NCI-H2227 (cell line): ENCODE data around the gene TTLL13.
A peak's percentile ranks its signal among the peaks of the same experiment; 100 is the strongest.

ENCODE experiments used
- DNase-seq: peaks from one replicate; lab custom pipeline; 2025; ENCODE audit not compliant: unreplicated experiment; lab: John Stamatoyannopoulos, UW

The TTLL13 gene

DNA sequence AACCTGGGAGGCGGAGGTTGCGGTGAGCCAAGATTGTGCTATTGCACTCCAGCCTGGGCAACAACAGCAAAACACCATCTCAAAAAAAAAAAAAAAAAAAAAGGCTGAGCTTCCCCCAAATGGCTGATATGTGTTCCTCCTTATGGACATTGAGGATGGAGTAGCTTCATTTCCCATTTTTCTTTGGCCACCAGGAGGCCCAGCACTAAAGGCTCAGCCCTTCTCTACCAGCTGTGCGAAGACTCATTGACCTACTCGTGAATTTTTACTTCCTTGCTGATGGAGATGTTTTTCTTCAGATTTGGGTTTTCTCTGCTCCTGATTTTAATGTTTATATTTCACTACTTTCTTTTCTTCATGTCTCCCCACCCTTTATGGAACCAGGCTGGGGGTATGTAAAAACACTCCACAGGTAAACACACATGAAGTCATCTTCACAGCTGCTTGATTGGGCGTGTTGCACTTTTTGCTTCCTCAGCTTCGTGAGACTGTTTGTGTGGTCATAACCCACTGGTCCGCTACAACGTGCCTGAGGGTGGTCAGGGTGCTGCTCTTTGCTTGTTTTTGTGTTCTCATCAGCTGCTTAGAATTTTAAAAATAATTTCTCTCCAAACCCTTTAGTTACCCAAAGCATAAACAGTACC lies 34.7 kb upstream of the TTLL13 start:
- no peak for DNase-seq

DNA sequence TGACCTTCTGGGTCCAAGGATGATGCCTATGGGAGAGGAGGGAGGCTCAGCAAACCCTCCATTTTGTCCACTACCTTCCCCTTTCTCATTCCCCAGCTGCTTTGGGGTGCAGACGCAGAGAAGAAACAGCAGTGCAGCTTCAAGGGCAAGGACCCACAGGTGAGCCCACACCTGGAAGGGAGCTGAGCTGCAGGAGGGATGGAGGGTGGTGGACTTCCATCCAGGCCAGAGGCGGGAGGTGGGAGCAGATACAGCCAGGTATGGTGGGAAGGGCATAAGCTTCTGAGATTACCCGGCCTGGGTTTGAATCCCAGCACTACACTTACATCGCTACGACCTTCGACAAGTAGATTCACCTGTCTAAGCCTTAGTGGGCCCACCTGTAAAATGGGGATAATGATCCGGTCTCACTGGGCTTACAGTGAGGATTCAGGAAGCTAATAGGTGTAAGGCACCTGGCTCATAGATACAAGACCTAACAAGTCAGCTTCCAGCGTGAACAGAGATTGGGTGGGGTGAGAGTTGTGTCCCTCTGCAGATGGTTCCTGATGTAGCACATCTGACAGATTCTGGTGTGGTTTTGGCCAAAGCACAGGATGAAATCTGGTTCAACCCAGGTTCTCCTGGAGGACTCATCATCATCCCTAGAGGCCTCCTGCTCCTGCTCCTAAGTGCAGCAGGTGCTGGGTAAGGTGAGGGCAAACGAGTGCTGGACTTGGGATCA lies 31.5 kb upstream of the TTLL13 start:
- DNase-seq: no peak

DNA sequence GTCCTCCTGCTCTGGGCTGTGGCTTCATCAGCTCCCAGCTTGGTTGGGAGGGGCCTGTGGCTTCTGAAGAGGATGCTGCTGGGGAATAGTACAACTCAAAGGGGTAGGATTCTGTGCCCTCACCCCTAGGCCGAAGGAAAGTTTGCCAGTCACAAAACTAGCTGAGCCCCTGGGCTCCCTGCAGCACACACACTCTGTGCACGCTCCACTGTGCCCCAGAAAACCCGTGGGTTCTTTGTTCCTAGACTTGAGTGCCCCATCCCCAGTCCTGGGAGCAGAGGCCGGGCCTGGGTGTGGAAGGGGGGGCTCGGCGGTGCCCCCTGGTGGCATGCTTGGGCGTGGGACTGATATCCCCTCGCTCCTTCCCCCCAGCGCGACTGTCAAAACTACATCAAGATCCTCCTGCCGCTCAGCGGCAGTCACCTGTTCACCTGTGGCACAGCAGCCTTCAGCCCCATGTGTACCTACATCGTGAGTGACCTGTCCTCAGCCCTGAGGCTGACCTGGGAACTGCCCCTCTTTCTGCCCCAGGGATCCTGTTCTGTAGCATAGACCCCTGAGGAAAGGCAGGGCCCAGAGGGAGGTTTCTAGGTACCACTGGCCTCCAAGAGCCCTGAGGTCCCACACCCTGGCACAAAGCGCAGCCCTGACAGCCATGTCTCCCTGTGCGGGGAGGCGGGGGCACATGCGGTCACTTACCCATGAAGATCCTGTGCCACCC lies 29.8 kb upstream of the TTLL13 start:
- peak; percentile 29 for DNase-seq

DNA sequence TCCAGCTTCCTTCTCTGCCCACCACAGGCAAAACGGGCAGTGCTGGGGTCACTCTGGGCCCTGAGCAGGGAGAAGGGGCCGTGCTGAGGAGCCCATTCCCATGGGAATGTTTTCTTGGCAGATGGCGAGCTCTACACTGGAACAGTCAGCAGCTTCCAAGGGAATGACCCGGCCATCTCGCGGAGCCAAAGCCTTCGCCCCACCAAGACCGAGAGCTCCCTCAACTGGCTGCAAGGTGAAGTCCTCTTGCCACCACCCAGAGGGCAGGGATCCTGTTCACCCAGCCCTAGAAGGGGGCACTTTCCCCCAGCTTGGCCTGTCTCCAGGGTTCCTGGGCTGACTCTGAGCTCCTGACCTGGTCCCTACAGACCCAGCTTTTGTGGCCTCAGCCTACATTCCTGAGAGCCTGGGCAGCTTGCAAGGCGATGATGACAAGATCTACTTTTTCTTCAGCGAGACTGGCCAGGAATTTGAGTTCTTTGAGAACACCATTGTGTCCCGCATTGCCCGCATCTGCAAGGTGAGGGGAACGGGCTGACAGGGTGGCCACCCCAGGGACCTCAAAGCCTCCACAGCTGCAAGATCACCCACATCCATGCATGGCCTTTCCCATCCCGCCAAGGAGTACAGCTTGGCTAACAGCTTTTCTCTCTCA lies 28.0 kb upstream of the TTLL13 start:
- DNase-seq: peak; percentile 35

DNA sequence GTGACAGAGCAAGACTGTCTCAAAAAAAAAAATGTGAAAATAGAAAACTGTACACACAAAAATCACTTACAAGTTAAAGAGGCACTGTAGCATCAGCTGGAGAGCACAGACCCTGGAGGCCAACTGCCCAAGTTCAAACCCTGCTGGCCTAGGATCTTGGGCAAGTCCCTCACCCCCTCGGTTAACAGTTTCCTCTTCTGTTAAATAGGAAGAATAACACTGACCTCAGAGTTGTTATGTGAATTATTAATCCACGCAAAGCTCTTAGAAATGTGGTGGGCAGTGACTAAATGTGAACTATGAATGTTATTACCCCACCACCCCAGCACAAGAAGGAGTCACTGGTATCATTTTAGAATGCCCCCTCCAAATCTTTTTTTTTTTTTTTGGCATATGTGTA lies 26.8 kb upstream of the TTLL13 start:
- no peak for DNase-seq

DNA sequence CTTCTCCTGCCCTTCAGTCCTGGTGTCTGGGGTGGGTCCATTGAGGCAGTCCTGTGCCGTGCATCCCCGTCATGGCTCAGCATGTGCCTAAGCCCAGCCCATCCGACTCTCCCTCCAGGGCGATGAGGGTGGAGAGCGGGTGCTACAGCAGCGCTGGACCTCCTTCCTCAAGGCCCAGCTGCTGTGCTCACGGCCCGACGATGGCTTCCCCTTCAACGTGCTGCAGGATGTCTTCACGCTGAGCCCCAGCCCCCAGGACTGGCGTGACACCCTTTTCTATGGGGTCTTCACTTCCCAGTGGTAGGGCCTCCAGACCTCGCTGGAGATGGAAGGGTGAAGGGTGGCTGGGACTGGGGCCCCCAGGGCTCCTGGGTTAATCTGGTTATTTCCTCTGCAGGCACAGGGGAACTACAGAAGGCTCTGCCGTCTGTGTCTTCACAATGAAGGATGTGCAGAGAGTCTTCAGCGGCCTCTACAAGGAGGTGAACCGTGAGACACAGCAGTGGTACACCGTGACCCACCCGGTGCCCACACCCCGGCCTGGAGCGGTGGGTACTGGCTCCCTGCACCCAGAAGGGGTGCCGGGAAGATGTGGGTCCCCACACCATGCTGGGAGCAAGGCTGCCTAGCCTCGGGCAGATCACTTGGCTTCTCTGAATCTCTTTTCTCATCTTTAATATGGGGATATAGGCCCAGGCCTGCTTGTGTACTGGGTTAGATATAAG lies 25.8 kb upstream of the TTLL13 start:
- no peak for DNase-seq

DNA sequence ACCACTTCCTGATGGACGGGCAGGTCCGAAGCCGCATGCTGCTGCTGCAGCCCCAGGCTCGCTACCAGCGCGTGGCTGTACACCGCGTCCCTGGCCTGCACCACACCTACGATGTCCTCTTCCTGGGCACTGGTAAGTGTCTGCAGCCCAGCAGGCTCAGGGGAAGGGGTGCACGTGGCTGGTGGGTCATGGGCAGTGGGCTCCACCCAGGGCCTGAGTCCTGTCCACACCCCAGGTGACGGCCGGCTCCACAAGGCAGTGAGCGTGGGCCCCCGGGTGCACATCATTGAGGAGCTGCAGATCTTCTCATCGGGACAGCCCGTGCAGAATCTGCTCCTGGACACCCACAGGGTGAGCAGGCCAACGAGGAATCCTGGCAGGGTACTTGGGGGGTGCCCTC lies 24.3 kb upstream of the TTLL13 start:
- DNase-seq: no peak

DNA sequence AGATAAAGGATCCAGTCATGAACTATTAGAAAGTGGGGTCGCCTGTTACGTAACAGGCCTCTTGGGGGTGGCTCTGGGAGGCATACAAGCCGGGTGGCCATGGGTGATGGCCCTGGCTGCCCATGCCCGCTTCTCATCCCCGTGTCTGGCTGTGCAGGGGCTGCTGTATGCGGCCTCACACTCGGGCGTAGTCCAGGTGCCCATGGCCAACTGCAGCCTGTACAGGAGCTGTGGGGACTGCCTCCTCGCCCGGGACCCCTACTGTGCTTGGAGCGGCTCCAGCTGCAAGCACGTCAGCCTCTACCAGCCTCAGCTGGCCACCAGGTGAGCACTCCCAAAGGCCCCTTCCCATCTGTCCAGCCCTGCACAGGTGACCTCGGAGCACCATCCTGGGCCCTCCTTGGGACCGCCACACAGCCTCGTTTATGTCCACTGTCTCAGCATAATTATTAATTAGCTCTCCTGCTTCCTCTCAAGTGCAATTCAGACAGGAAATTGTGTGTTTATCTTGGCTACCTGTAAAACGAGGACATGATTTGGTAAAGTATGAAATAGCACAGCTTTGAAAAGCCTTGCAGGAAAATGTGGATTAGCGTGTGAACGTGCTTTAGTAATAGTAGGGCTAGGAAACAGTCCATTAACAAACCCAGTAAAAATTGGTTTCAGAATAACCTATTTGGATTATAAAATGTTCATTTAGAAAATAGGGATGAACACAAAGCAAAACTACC lies 23.7 kb upstream of the TTLL13 start:
- DNase-seq: no peak

DNA sequence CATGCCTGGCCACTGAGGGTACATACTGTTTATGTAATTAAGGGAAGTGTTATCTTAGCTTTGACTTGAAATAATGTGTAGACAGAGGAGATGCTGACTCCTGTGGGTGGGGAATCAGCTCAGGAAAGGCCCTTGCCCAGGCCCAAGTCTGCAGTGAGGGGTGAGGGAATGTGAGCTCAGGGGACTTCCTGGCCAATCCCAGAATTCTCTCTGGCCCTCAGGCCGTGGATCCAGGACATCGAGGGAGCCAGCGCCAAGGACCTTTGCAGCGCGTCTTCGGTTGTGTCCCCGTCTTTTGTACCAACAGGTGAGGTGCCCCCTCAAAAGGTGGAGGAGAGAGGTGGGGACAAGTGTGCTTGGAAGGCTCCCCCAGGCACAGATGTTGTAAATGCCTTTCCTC lies 22.0 kb upstream of the TTLL13 start:
- DNase-seq: no peak

DNA sequence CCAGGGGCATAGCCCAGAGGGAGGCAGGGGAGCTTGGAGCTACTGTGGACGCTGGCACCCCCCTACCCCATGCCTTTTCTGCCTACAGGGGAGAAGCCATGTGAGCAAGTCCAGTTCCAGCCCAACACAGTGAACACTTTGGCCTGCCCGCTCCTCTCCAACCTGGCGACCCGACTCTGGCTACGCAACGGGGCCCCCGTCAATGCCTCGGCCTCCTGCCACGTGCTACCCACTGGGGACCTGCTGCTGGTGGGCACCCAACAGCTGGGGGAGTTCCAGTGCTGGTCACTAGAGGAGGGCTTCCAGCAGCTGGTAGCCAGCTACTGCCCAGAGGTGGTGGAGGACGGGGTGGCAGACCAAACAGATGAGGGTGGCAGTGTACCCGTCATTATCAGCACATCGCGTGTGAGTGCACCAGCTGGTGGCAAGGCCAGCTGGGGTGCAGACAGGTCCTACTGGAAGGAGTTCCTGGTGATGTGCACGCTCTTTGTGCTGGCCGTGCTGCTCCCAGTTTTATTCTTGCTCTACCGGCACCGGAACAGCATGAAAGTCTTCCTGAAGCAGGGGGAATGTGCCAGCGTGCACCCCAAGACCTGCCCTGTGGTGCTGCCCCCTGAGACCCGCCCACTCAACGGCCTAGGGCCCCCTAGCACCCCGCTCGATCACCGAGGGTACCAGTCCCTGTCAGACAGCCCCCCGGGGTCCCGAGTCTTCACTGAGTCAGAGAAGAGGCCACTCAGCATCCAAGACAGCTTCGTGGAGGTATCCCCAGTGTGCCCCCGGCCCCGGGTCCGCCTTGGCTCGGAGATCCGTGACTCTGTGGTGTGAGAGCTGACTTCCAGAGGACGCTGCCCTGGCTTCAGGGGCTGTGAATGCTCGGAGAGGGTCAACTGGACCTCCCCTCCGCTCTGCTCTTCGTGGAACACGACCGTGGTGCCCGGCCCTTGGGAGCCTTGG lies 21.3 kb upstream of the TTLL13 start:
- no peak for DNase-seq

DNA sequence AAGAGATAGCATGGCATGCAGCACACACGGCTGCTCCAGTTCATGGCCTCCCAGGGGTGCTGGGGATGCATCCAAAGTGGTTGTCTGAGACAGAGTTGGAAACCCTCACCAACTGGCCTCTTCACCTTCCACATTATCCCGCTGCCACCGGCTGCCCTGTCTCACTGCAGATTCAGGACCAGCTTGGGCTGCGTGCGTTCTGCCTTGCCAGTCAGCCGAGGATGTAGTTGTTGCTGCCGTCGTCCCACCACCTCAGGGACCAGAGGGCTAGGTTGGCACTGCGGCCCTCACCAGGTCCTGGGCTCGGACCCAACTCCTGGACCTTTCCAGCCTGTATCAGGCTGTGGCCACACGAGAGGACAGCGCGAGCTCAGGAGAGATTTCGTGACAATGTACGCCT lies 20.4 kb upstream of the TTLL13 start:
- no peak for DNase-seq

DNA sequence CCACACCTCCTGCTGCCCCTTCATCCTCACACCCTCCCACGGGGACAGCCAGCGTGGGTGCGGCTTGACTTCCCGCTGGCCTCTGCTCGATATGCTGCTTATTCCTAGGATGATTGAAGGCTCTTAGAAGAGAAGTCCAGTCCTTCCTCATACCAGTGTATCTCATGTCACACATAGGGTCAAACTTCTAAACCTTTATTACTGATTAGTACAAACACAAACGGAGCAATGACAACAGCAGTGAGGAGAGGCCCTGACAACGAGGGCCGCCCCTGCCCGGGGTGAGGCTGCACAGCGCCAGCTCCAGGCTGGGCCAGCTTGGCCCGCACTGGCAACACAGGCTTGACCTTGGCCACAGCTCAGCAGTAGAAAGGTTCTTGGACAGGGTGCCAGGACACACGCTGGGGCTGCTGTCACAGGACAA lies 19.3 kb upstream of the TTLL13 start:
- DNase-seq: no peak

DNA sequence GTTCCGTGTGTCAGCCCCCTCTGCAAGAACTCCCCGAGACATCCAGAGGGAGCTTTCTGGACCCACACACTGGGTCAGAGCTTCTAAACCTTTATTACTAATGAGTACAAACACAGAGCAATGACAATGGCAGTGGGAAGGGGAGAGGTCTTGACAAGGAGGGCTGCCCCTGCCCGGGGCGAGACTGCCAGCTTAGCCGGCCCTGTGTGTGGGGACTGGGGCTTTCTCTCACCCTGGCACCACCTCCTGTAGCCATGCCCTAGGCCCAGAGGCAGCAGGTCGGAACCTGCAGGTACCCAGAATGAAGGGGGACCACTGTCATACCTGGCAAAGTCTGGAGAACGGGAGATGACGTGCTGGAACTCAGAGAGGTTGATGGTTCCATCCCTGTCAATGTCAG lies 18.7 kb upstream of the TTLL13 start:
- DNase-seq: no peak

DNA sequence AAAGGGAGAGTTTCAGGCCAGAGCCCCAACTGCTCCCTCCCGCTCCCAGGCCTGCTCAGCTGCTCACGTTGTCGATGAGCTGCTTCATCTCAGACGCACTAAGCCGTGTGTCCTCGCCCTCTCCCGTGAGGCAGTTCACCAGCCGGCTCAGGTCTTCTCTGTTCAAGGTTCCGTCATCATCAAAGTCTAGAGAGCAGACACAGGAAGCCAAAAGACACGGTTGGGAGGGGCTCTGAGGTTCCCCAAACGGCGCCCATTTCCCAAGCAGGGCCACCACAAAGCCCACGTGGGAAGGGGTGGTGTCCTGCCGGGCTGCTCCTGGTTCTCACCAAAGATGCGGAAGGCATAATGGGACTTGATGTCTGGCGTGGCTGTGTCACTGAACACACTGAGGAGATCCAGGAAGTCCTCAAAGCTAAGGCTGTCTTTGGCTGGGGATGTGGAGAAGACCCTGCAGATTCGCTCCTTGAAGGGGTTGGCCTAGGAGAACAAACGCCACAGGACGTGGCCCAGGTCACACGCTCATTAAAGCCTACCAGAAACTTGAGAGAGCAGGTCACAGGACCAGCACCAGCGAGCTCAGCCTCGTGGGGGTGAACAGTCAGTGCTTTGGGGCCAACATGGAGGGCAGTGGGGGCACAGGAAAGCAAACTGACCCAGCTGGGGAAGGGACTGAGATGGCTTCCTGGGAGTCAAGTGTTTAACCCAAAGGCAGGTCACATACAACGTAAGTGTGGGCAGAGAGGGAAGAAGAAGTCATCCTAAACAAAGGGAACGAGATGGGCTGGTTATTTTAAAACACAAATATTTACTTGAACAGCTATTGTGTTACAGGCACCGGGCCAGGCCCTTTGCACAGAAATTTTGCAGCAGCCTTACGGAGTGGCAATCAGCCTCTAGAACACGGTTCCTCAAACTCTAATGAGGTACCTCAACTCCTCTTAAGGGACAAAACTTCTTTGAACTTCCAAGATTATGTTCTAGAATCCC lies 18.0 kb upstream of the TTLL13 start:
- no peak for DNase-seq

DNA sequence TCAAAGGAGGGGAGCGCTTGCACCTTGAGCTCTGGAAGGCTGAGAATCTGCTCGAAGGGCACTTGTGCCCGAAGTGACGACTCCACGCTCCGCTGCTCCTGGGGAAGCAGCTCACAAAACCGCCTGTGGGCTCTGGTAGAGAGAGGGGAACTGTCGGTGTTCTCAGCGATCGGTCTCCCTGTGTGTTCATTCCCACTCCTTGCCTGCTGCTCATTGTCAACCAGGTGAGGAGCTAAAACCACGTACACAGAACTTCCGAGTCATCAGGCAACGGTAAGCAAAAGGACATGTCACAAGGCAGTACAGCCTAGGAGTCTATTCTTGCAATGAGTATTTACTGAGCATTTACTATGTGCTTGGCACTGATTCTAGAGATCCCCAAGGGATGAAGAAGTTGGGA lies 17.2 kb upstream of the TTLL13 start:
- DNase-seq: no peak

DNA sequence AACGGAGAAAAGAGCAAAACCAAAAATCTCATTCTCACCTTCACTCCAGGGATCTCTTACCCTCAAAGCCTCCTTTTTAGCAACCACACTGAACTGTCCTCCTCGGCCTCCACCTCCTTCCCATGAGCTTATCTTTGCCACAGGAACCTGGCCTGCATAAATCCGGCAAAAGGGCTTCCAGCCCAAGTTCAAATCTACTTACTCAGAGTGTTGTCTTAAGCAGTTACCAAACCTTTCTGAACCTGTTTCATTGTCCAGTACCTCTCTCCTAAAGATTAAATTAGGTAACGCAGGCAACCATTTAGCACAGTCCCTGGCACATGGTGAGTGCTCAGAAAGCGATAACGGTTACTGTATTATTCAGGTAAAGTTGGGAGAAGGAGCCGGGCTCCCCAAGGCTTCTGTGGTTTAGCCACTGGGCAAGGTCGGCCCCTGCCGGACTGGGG lies 16.4 kb upstream of the TTLL13 start:
- DNase-seq: no peak

DNA sequence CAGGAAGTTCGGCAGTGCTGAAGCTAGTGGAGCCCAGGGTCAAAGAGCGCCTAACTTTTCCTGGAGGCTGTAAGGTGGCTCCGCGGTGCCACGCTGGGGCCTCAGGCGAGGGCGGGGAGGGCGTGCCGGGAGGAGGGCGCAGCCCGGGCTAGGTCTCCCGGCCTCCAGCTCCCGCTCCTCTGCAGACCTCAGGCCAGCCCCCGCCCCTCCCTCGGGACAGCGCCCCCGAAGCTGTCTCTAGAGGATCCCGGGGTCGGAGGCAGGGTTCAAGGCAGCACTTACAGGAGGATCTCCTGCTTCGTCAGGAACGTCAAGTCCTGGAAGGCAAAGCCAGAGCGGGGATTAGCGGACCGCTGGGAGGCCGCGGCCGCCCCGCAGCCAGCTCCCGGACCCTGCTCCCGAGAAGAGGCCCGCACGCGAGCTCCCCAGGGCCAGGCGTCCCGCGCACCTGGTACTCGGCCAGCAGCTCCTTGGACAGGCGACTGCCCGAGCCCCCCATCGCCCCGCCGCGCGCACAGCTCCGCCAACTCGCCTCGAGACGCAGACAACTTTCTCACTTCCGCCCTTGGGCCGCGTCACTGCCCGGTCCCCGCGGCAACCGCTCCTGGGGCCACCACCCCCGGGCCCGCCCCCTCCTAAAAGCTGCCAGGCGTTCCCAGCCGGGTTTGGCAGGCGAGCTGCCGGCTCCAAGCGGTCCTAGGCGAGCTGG lies 15.8 kb upstream of the TTLL13 start, which contains the start of gene CIB1:
CIB1 (minus strand) TSS at position 555 of the 709 bp plus-strand sequence; CDS start at position 499, 56 bp downstream.
- DNase-seq: peak; percentile 93
